ENCODE measurements around the gene CRTC3.
A peak's percentile ranks its signal among the peaks of the same experiment; 100 is the strongest.
"Not testable (repeated sequence)": the region's sequence is repeated elsewhere in the genome, so short reads cannot be mapped to it uniquely, and the experiment has no call there.

The CRTC3 gene

DNA sequence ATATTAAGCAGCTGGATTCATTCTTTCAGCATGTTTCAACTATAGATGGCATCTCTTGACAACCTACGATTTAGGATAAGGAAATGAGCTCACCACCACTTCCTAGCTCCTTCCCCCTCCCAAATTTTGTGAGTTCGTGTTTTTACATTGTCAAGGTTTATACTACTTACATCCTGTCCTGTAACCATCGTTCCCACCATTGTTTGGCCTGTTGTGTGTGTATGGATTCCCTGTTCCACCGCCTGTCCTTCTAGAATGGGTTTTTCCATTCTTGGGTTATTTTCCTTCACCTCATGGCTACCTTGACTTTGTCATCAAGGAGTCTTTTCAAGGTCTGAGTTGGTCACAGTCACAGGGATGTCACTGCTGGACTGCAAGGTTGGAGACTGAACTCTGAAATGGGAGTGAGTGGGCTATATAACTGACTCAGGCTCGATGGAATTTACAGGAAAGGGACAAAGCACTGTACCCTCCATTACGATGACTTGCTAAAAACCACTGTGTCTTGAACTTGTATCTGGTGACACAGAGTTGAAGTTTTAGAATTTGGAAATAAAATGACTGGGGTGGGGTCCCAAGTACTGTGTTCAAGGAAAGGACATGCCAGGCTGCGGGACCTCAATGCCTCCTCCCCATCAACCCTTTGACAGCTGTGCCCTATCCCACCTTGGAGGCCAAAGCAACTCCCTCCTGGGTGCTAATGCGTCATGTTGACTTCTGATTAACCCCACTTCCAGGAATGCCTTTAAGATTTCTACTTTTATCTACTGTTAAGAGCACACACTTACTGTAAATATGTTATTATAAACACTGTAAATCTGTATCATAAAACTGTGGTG is 120.6 kb downstream of the CRTC3 start:
- intact Hi-C loops (cut with DNase I; ENCODE audit: low total_unique reads) = no loop called here
- H3K9me3 ChIP-seq = no peaks in the 10 kb centered on the region
- DNase-seq = peak in 1 of 2 donors; percentile 38
- peaks cover 0 to 5% (median 0%) of the 10 kb centered on the region in 3 donors for H3K36me3 ChIP-seq
- H3K27ac ChIP-seq = no peak overlapping the region
- TF ChIP-seq, protein P1, sequence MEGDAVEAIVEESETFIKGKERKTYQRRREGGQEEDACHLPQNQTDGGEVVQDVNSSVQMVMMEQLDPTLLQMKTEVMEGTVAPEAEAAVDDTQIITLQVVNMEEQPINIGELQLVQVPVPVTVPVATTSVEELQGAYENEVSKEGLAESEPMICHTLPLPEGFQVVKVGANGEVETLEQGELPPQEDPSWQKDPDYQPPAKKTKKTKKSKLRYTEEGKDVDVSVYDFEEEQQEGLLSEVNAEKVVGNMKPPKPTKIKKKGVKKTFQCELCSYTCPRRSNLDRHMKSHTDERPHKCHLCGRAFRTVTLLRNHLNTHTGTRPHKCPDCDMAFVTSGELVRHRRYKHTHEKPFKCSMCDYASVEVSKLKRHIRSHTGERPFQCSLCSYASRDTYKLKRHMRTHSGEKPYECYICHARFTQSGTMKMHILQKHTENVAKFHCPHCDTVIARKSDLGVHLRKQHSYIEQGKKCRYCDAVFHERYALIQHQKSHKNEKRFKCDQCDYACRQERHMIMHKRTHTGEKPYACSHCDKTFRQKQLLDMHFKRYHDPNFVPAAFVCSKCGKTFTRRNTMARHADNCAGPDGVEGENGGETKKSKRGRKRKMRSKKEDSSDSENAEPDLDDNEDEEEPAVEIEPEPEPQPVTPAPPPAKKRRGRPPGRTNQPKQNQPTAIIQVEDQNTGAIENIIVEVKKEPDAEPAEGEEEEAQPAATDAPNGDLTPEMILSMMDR (IDR thresholded peaks at IDR 0.05) = no peak
- H3K27me3 ChIP-seq = no peaks in the 10 kb centered on the region
- peaks cover 0 to 14% (median 12%) of the 10 kb centered on the region in 4 donors for H3K4me1 ChIP-seq
- H3K4me3 ChIP-seq = no peak overlapping the region

DNA sequence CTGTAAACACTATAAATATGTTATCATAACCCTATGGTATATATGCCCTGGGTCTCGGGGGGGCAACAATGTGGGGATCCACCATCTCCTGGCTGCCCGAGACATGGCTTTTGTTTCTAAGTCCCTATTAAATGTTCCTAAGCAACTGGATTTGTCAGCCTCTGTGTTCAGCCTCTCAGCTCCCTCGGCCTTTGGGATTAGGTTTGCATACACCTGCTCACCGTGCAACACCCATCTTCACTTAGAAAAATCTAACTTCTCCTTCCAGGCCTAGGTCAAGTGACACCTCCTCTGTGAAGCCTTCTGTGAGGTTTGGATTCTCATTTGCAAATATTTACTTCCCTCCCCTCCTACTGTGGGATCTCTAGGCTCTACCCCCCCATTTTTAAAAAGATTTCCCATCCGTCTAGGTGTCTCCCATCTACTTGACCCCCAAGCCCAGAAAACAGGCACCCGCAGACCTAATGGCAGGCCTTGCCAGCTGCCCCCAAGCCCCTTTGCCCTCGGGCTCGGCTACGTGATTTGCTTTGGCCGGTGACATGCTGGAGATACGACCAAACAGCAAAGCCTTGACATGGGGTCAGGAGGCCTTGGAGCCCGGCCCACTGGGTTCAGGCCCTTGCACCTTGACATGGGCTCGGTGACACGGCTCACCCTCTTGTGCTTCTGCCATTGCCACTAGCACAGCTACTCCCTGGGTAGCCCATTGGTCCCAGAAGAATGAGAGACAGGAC is 121.4 kb downstream of the CRTC3 start:
- no peak overlapping the region for H3K27ac ChIP-seq
- H3K4me1 ChIP-seq = peaks cover 0 to 14% (median 12%) of the 10 kb centered on the region in 4 donors
- H3K9me3 ChIP-seq = no peaks in the 10 kb centered on the region
- no peaks in the 10 kb centered on the region for H3K27me3 ChIP-seq
- peak in 1 of 2 donors; percentile 68 for DNase-seq
- H3K4me3 ChIP-seq = no peak overlapping the region
- TF ChIP-seq, protein P1 (IDR thresholded peaks at IDR 0.05) = no peak
- H3K36me3 ChIP-seq = no peaks in the 10 kb centered on the region
- intact Hi-C loops (cut with DNase I; ENCODE audit: low total_unique reads) = no loop called here

DNA sequence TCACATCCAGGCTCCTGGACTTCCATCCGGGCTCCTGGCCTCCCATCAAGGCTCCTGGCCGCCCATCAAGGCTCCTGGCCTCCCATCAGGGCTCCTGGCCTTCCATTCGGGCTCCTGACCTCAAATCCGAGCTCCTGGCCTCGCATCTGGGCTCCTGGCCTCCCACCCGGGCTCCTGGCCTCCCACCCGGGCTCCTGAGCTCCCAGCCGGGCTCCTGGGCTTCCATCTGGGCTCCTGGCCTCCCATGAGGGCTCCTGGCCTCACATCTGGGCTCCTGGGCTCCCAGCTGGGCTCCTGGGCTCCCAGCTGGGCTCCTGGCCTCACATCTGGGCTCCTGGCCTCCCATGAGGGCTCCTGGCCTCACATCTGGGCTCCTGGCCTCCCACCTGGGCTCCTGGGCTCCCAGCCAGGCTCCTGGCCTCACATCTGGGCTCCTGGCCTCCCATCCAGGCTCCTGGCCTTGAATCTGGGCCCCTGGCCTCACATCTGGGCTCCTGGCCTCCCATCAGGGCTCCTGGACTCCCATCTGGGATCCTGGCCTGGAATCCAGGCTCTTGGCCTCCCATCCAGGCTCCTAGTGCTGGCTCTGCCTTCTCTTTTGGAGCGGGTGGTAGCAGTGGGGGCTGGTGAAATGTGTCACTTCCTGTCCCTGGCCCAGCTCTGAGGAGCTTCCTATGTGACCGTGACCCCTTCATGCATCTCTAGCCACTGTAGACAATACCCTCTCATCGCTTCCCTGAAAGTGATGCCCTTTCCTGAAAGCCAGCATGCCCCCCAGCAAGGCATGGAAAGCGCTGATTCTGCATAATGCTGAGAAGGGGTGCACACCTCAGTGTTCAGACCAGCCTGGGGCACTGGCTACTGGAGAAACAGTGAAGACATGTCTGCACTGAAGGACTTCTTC is 124.8 kb downstream of the CRTC3 start:
- H3K36me3 ChIP-seq = no peaks in the 10 kb centered on the region
- H3K4me1 ChIP-seq = peaks cover 0 to 9% (median 3%) of the 10 kb centered on the region in 4 donors
- no peak overlapping the region for H3K4me3 ChIP-seq
- H3K27me3 ChIP-seq = no peaks in the 10 kb centered on the region
- peak in 1 of 2 donors; percentile 65 for DNase-seq
- no peaks in the 10 kb centered on the region for H3K9me3 ChIP-seq
- no peak overlapping the region for H3K27ac ChIP-seq
- TF ChIP-seq, protein P1 (IDR thresholded peaks at IDR 0.05) = no peak
- intact Hi-C loops (cut with DNase I; ENCODE audit: low total_unique reads) = no loop called here

DNA sequence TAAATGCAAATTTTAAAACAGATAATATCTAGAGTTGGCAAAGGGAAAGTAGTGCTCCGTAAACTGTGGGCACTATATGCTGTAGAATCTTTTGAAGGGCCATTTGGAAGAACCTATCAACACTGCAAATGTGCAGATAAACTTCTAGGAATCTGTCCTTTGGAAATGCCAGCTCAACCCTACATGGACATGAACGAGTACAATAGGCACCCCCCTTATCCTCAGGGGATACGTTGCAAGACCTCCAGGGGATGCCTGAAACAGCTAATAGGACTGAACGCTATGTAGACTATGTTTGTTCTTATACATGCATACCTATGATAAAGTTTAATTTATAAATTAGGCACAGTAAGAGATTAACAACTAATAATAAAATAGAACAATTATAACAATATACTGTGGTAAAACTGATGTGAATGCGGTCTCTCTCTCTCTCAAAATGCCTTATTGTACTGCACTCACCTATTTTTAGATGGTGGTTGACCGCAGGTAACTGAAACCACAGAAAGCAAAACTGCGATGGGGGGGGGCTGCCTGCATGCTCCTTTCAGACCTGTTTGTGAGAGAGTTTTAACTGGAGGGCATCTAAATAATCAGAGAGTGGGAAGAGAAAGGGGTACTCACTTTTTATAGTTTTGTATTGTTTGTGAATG is 127.9 kb downstream of the CRTC3 start:
- H3K27me3 ChIP-seq; H3K4me3 ChIP-seq; intact Hi-C loops (cut with DNase I; ENCODE audit: low total_unique reads); H3K36me3 ChIP-seq; DNase-seq; H3K27ac ChIP-seq; H3K9me3 ChIP-seq: not testable (repeated sequence)
- peaks cover 0 to 32% (median 11%) of the 10 kb centered on the region in 4 donors for H3K4me1 ChIP-seq

DNA sequence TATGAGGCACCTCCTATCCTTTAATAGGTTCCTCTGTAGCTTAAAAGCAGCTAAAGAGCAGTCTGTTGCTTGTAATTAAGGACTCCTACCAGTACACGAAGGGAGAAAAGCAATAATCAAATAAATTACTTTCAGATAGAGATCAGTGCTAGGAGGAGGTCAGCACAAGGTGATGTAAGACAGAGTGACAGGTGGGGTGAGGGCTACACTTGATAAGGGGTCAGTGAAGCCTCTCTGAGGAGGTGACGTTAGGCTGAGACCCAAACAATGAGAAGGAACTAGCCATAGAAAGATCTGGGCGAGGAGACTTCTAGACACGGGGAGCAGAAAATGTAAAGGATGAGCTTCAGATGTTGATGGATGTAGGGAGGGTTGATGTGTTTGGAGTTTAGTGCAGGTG is 129.8 kb downstream of the CRTC3 start:
- H3K9me3 ChIP-seq = no peaks in the 10 kb centered on the region
- no peaks in the 10 kb centered on the region for H3K27me3 ChIP-seq
- TF ChIP-seq, protein P1 (IDR thresholded peaks at IDR 0.05) = no peak
- H3K4me1 ChIP-seq = peaks cover 0 to 29% (median 10%) of the 10 kb centered on the region in 4 donors
- no peak overlapping the region for H3K4me3 ChIP-seq
- H3K36me3 ChIP-seq = no peaks in the 10 kb centered on the region
- DNase-seq = no peak
- H3K27ac ChIP-seq = peak overlapping the region in 1 of 2 donors; percentile 82
- intact Hi-C loops (cut with DNase I; ENCODE audit: low total_unique reads) = no loop called here

All from tibial artery (tissue), 4 donors.